Liver (tissue), 9 donors: ENCODE results near the gene SMIM13. TPM values are rescaled to one million over a fixed set of nuclear protein-coding genes. Genes with fewer than 3 reads are reported as not detected.

Experiments used
- DNase-seq: peaks from one replicate; pipeline ENCODE4 v3.0.0-alpha.2; 2017; ENCODE audit warnings: low spot score
- H3K27ac ChIP-seq, 2 donors: one replicate each; pipeline ENCODE4 v1.7.0; 2013; ENCODE audit warnings: inconsistent platforms in 2 of 2, low read length in 2 of 2, control low read depth in 1 of 2, low read depth in 1 of 2, mild to moderate bottlenecking in 1 of 2
- H3K27me3 ChIP-seq, 4 donors: one replicate each; pipeline versions ENCODE4 v1.6.1 to v1.7.0; 2013; ENCODE audit warnings: low read length in 3 of 4, inconsistent platforms in 1 of 4, mild to moderate bottlenecking in 1 of 4, moderate library complexity in 1 of 4; ENCODE audit not compliant: control insufficient read depth in 4 of 4, insufficient read depth in 4 of 4
- H3K36me3 ChIP-seq, 4 donors: one replicate each; pipeline versions ENCODE4 v1.6.1 to v1.7.0; 2013; ENCODE audit warnings: low read length in 3 of 4, mild to moderate bottlenecking in 3 of 4, low read depth in 1 of 4, moderate library complexity in 1 of 4; ENCODE audit not compliant: control insufficient read depth in 4 of 4, insufficient read depth in 3 of 4
- H3K4me1 ChIP-seq, 4 donors: one replicate each; pipeline versions ENCODE4 v1.6.1 to v1.7.0; 2013; ENCODE audit warnings: low read length in 3 of 4, mild to moderate bottlenecking in 3 of 4, moderate library complexity in 1 of 4; ENCODE audit not compliant: control insufficient read depth in 4 of 4, insufficient read depth in 4 of 4
- H3K4me3 ChIP-seq, 3 donors: one replicate each; pipeline versions ENCODE4 v1.6.1 to v1.7.0; 2013; ENCODE audit warnings: low read length in 3 of 3, control low read depth in 1 of 3, low read depth in 1 of 3, mild to moderate bottlenecking in 1 of 3
- H3K9ac ChIP-seq, 2 donors: one replicate each; pipeline ENCODE4 v1.7.0; 2013; ENCODE audit warnings: low read length in 2 of 2, mild to moderate bottlenecking in 2 of 2, moderate library complexity in 2 of 2, control low read depth in 1 of 2, low read depth in 1 of 2
- H3K9me3 ChIP-seq, 4 donors: one replicate each; pipeline versions ENCODE4 v1.6.1 to v1.7.0; 2013; ENCODE audit warnings: low read length in 3 of 4; ENCODE audit not compliant: control insufficient read depth in 4 of 4
- CTCF ChIP-seq: fragments of 150-350 bp; IDR thresholded peaks from 2 replicates; pipeline ENCODE4 v1.5.1; 2017; ENCODE audit warnings: improper control_type of control experiment, low read depth, low read length; ENCODE audit not compliant: missing input control
- EGR1 ChIP-seq, 2 donors: IDR thresholded peaks; 2 replicates each; pipeline ENCODE4 v1.6.1; 2016 to 2018; ENCODE audit warnings: antibody characterized with exemption in 2 of 2, low read depth in 2 of 2
- FOXA1 ChIP-seq: IDR thresholded peaks from 2 replicates; pipeline ENCODE4 v1.6.1; 2016; ENCODE audit warnings: antibody characterized with exemption
- FOXA2 ChIP-seq: IDR thresholded peaks from 2 replicates; pipeline ENCODE4 v1.6.1; 2016; ENCODE audit warnings: antibody characterized with exemption
- GABPA ChIP-seq, 2 donors: IDR thresholded peaks in 1 of 2; conservative IDR thresholded peaks in 1 of 2; 2 replicates each; pipeline ENCODE4 v1.6.1; 2016; ENCODE audit warnings: antibody characterized with exemption in 2 of 2, mild to moderate bottlenecking in 1 of 2, moderate library complexity in 1 of 2
- HNF4A ChIP-seq, 2 donors: conservative IDR thresholded peaks; 2 replicates each; pipeline ENCODE4 v1.6.1; 2016; ENCODE audit warnings: antibody characterized with exemption in 2 of 2, mild to moderate bottlenecking in 2 of 2
- HNF4G ChIP-seq: IDR thresholded peaks from 2 replicates; pipeline ENCODE4 v1.6.1; 2016; ENCODE audit warnings: antibody characterized with exemption
- JUND ChIP-seq, 2 donors: IDR thresholded peaks; 2 replicates each; pipeline ENCODE4 v1.6.1; 2016; ENCODE audit warnings: antibody characterized with exemption in 2 of 2
- NR2F2 ChIP-seq: IDR thresholded peaks from 2 replicates; pipeline ENCODE4 v1.6.1; 2016; ENCODE audit warnings: antibody characterized with exemption
- RAD21 ChIP-seq, 2 donors: IDR thresholded peaks; 2 replicates each; pipeline ENCODE4 v1.6.1; 2016; ENCODE audit warnings: antibody characterized with exemption in 2 of 2, mild to moderate bottlenecking in 2 of 2
- REST ChIP-seq: IDR thresholded peaks from 2 replicates; pipeline ENCODE4 v1.6.1; 2016; ENCODE audit warnings: antibody characterized with exemption, mild to moderate bottlenecking
- RXRA ChIP-seq, 2 donors: IDR thresholded peaks; 2 replicates each; pipeline ENCODE4 v1.6.1; 2017 to 2018; ENCODE audit warnings: antibody characterized with exemption in 2 of 2, mild to moderate bottlenecking in 1 of 2
- SP1 ChIP-seq: IDR thresholded peaks from 2 replicates; pipeline ENCODE4 v1.6.1; 2018; ENCODE audit warnings: antibody characterized with exemption, mild to moderate bottlenecking
- TAF1 ChIP-seq: conservative IDR thresholded peaks from 2 replicates; pipeline ENCODE4 v1.6.1; 2016; ENCODE audit warnings: antibody characterized with exemption, mild to moderate bottlenecking
- YY1 ChIP-seq: IDR thresholded peaks from 2 replicates; pipeline ENCODE4 v1.6.1; 2016; ENCODE audit warnings: antibody characterized with exemption, mild to moderate bottlenecking
- ZBTB33 ChIP-seq: IDR thresholded peaks from 2 replicates; pipeline ENCODE4 v1.6.1; 2016; ENCODE audit warnings: antibody characterized with exemption
- WGBS: extraction: QIAGEN DNeasy Blood & Tissue Kit; methylation state at CpG from one replicate; pipeline ENCODE4 v1.1.7; 2013; 5-methylcytosine and 5-hydroxymethylcytosine counted together
- polyA plus RNA-seq, 2 donors: library from polyadenylated mRNA; stranded (reverse) in 1 of 2; unstranded in 1 of 2; fragments of 200-250 nt in 1 of 2; fragments of >200 nt in 1 of 2; fragmentation: Nextera tagmentation in 1 of 2; extraction: Ambion mirVana in 1 of 2; gene quantifications; one replicate each; pipeline versions ENCODE4 v1.2.1 to v1.2.3, GENCODE V29; 2013 to 2015
- total RNA-seq, 2 donors: library from RNA; depleted of rRNA; stranded (reverse); fragments of >200 nt; gene quantifications; one replicate each; pipeline ENCODE4 v1.2.3, GENCODE V29; 2014
- TF ChIP-seq, protein P1 (sequence below): IDR thresholded peaks from 2 replicates; pipeline ENCODE4 v1.6.1; 2016; ENCODE audit warnings: antibody characterized with exemption
- TF ChIP-seq, protein P2 (sequence below): IDR thresholded peaks from 2 replicates; pipeline ENCODE4 v1.6.1; 2016; ENCODE audit warnings: antibody characterized with exemption
- donor health status: healthy.
- donor health status: healthy.
- donor health status: healthy.
- donor health status: healthy.
- donor health status: healthy.

The SMIM13 gene
- total and polyA plus RNA-seq, 4 donors: 2.8 to 9.0 (median 5.8) TPM

DNA sequence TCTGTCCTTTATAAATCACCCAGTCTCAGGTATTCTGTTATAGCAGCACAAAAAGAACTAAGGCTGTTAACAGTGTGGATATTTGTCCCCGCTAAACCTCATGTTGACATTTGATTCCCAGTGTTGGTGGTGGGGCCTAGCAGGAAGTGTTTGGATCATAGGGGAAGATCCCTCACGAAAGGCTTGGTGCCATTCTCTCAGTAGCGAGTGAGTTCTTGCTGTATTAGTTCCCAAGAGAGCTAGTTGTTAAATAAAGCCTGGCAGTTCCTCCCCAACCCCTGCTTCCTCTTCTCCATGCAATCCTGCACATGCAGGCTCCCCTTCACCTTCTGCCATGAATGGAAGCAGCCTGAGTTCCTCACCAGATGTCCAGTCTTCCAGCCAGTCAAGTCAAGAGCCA is 47.7 kb downstream of the SMIM13 start:
- Histone ChIP-seq H3K9ac (no peak overlapping the region), H3K9me3 (no peaks in the 10 kb centered on the region), H3K4me1 (no peaks in the 10 kb centered on the region), H3K4me3 (no peak overlapping the region), H3K36me3 (no peaks in the 10 kb centered on the region), H3K27ac (no peak overlapping the region), H3K27me3 (no peaks in the 10 kb centered on the region)
- no peak for DNase-seq
- 96% methylated on average over 3 of the region's 3 CpGs for WGBS
- TF ChIP-seq TAF1 (no peak), HNF4A (conservative IDR thresholded peaks at IDR 0.05) (no peak), CTCF (no peak), HNF4G (no peak), NR2F2 (no peak), YY1 (no peak), EGR1 (IDR thresholded peaks at IDR 0.05; ENCODE audit: low read depth in 2 of 2) (no peak), RAD21 (IDR thresholded peaks at IDR 0.05) (no peak)

- TF ChIP-seq RXRA (IDR thresholded peaks at IDR 0.05) (no peak), GABPA (IDR thresholded peaks at IDR 0.05 in 1 of 2, conservative IDR thresholded peaks at IDR 0.05 in 1 of 2) (no peak), YY1 (no peak), EGR1 (IDR thresholded peaks at IDR 0.05; ENCODE audit: low read depth in 2 of 2) (no peak), HNF4G (no peak), CTCF (no peak), NR2F2 (no peak), FOXA1 (no peak), JUND (IDR thresholded peaks at IDR 0.05) (no peak), RAD21 (IDR thresholded peaks at IDR 0.05) (no peak), SP1 (no peak), REST (no peak), HNF4A (conservative IDR thresholded peaks at IDR 0.05) (no peak), FOXA2 (no peak), TAF1 (no peak), ZBTB33 (no peak)
- TF ChIP-seq, protein P1, sequence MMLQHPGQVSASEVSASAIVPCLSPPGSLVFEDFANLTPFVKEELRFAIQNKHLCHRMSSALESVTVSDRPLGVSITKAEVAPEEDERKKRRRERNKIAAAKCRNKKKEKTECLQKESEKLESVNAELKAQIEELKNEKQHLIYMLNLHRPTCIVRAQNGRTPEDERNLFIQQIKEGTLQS: no peak
- TF ChIP-seq, protein P2, sequence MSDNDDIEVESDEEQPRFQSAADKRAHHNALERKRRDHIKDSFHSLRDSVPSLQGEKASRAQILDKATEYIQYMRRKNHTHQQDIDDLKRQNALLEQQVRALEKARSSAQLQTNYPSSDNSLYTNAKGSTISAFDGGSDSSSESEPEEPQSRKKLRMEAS: no peak
- H3K4me1 ChIP-seq: no peaks in the 10 kb centered on the region
- H3K36me3 ChIP-seq: no peaks in the 10 kb centered on the region
- WGBS: 97% methylated on average over 8 of the region's 8 CpGs
- H3K4me3 ChIP-seq: no peak overlapping the region
- H3K27me3 ChIP-seq: no peaks in the 10 kb centered on the region
- DNase-seq: no peak
- no peaks in the 10 kb centered on the region for H3K9me3 ChIP-seq
- no peak overlapping the region for H3K9ac ChIP-seq
- H3K27ac ChIP-seq: no peak overlapping the region
Measured at GRCh38 chr6:11142296-11143027, 48.8 kb downstream of the SMIM13 start.
